ENCODE measurements around the gene ST3GAL3.

ST3GAL3 gene

GRCh38 chr1:43934101-43934985, 227.0 kb downstream of the ST3GAL3 start:
- Mint-ChIP-seq H3K36me3 (peaks cover 2% of the 10 kb centered on the region), H3K27me3 (peaks cover 9% of the 10 kb centered on the region), H3K4me1 (ENCODE audit: low read depth) (peaks cover 25% of the 10 kb centered on the region), H3K9me3 (ENCODE audit: low read depth) (no peaks in the 10 kb centered on the region), H3K4me3 (peak overlapping the region; percentile 52), H3K27ac (no peak overlapping the region)

- Mint-ChIP-seq H3K4me3 (no peak overlapping the region), H3K27me3 (peaks cover 9% of the 10 kb centered on the region), H3K4me1 (ENCODE audit: low read depth) (peaks cover 21% of the 10 kb centered on the region), H3K27ac (no peak overlapping the region), H3K36me3 (no peaks in the 10 kb centered on the region), H3K9me3 (ENCODE audit: low read depth) (no peaks in the 10 kb centered on the region)
These were observed 227.6 kb downstream of the ST3GAL3 start for GRCh38 chr1:43934986-43935324.

- Mint-ChIP-seq H3K4me3 (peak overlapping the region; percentile 57), H3K27me3 (peaks cover 9% of the 10 kb centered on the region), H3K27ac (no peak overlapping the region), H3K9me3 (ENCODE audit: low read depth) (no peaks in the 10 kb centered on the region), H3K4me1 (ENCODE audit: low read depth) (peaks cover 21% of the 10 kb centered on the region), H3K36me3 (no peaks in the 10 kb centered on the region)
These were observed 228.5 kb downstream of the ST3GAL3 start for GRCh38 chr1:43935711-43936427.

- no peaks in the 10 kb centered on the region for H3K9me3 Mint-ChIP-seq (ENCODE audit: low read depth)
- no peak overlapping the region for H3K27ac Mint-ChIP-seq
- H3K4me3 Mint-ChIP-seq = peak overlapping the region; percentile 77
- peaks cover 21% of the 10 kb centered on the region for H3K4me1 Mint-ChIP-seq (ENCODE audit: low read depth)
- H3K36me3 Mint-ChIP-seq = no peaks in the 10 kb centered on the region
- peaks cover 9% of the 10 kb centered on the region for H3K27me3 Mint-ChIP-seq
These were observed 229.3 kb downstream of the ST3GAL3 start for GRCh38 chr1:43936431-43937151.

- H3K4me3 Mint-ChIP-seq = peak overlapping the region; percentile 77
- no peaks in the 10 kb centered on the region for H3K9me3 Mint-ChIP-seq (ENCODE audit: low read depth)
- peaks cover 21% of the 10 kb centered on the region for H3K4me1 Mint-ChIP-seq (ENCODE audit: low read depth)
- H3K27me3 Mint-ChIP-seq = peaks cover 9% of the 10 kb centered on the region
- H3K36me3 Mint-ChIP-seq = no peaks in the 10 kb centered on the region
- no peak overlapping the region for H3K27ac Mint-ChIP-seq
These were observed 230.0 kb downstream of the ST3GAL3 start for GRCh38 chr1:43937179-43937865.

- Mint-ChIP-seq H3K4me3 (no peak overlapping the region), H3K36me3 (no peaks in the 10 kb centered on the region), H3K27ac (no peak overlapping the region), H3K27me3 (peaks cover 4% of the 10 kb centered on the region), H3K9me3 (ENCODE audit: low read depth) (no peaks in the 10 kb centered on the region), H3K4me1 (ENCODE audit: low read depth) (peaks cover 22% of the 10 kb centered on the region)
These were observed 231.0 kb downstream of the ST3GAL3 start for GRCh38 chr1:43938383-43938782.

GRCh38 chr1:43938892-43939587, 231.7 kb downstream of the ST3GAL3 start:
- Mint-ChIP-seq H3K4me3 (no peak overlapping the region), H3K27ac (no peak overlapping the region), H3K4me1 (ENCODE audit: low read depth) (peaks cover 20% of the 10 kb centered on the region), H3K27me3 (peaks cover 1% of the 10 kb centered on the region), H3K36me3 (no peaks in the 10 kb centered on the region), H3K9me3 (ENCODE audit: low read depth) (no peaks in the 10 kb centered on the region)

- no peak overlapping the region for H3K27ac Mint-ChIP-seq
- no peak overlapping the region for H3K4me3 Mint-ChIP-seq
- no peaks in the 10 kb centered on the region for H3K9me3 Mint-ChIP-seq (ENCODE audit: low read depth)
- peaks cover 23% of the 10 kb centered on the region for H3K4me1 Mint-ChIP-seq (ENCODE audit: low read depth)
- no peaks in the 10 kb centered on the region for H3K27me3 Mint-ChIP-seq
- no peaks in the 10 kb centered on the region for H3K36me3 Mint-ChIP-seq
These were observed 235.1 kb downstream of the ST3GAL3 start for GRCh38 chr1:43942411-43942810.

GRCh38 chr1:43944860-43945259, 237.5 kb downstream of the ST3GAL3 start:
- Mint-ChIP-seq H3K36me3 (no peaks in the 10 kb centered on the region), H3K4me1 (ENCODE audit: low read depth) (peaks cover 42% of the 10 kb centered on the region), H3K27me3 (no peaks in the 10 kb centered on the region), H3K4me3 (peak overlapping the region; percentile 95), H3K9me3 (ENCODE audit: low read depth) (no peaks in the 10 kb centered on the region), H3K27ac (peak overlapping the region; percentile 58)

GRCh38 chr1:43945674-43946235, 238.4 kb downstream of the ST3GAL3 start:
- peaks cover 47% of the 10 kb centered on the region for H3K4me1 Mint-ChIP-seq (ENCODE audit: low read depth)
- H3K27me3 Mint-ChIP-seq = no peaks in the 10 kb centered on the region
- H3K4me3 Mint-ChIP-seq = peak overlapping the region; percentile 95
- H3K36me3 Mint-ChIP-seq = peaks cover 5% of the 10 kb centered on the region
- peak overlapping the region; percentile 96 for H3K27ac Mint-ChIP-seq
- H3K9me3 Mint-ChIP-seq (ENCODE audit: low read depth) = no peaks in the 10 kb centered on the region

GRCh38 chr1:43946236-43947060, 239.1 kb downstream of the ST3GAL3 start, which contains the start of gene IPO13:
IPO13 (plus strand) TSS chr1:43946950; CDS start chr1:43947601, 651 bp downstream.
- H3K4me3 Mint-ChIP-seq = peak within 1 kb of the TSS; percentile 95

GRCh38 chr1:43947061-43947873, 239.9 kb downstream of the ST3GAL3 start:
- Mint-ChIP-seq H3K36me3 (peaks cover 5% of the 10 kb centered on the region), H3K4me1 (ENCODE audit: low read depth) (peaks cover 57% of the 10 kb centered on the region), H3K4me3 (peak overlapping the region; percentile 95), H3K27ac (peak overlapping the region; percentile 96), H3K27me3 (no peaks in the 10 kb centered on the region), H3K9me3 (ENCODE audit: low read depth) (no peaks in the 10 kb centered on the region)

More at GRCh38 chr1:43946236-43947060, 239.1 kb downstream of the ST3GAL3 start, which contains the start of gene IPO13:
- Mint-ChIP-seq H3K27ac (peak within 1 kb of the TSS; percentile 96), H3K27me3 (no peaks in the 10 kb centered on the region), H3K36me3 (peaks cover 5% of the 10 kb centered on the region), H3K9me3 (ENCODE audit: low read depth) (no peaks in the 10 kb centered on the region), H3K4me1 (ENCODE audit: low read depth) (peaks cover 53% of the 10 kb centered on the region)

Measured in activated naive CD8-positive, alpha-beta T cell (primary cell).